Mucosa of descending colon (tissue), 3 donors: Measurements from ENCODE around the gene ATRX. TPM values are rescaled to one million over a fixed set of nuclear protein-coding genes. Genes with fewer than 3 reads are reported as not detected.
"Not testable (repeated sequence)": the region's sequence is repeated elsewhere in the genome, so short reads cannot be mapped to it uniquely, and the experiment has no call there.

ENCODE experiments used
- ATAC-seq: fragments of 200-7000 bp; cut with Tn5 transposase; one replicate; pipeline ENCODE4 v1.9.1; 2020; ENCODE audit warnings: mild to moderate bottlenecking, moderate library complexity
- DNase-seq, 3 donors: peaks; one replicate each; pipeline ENCODE4 v3.0.0-alpha.2; 2020
- H3K36me3 ChIP-seq: fragments of 200-600 bp; one replicate; pipeline ENCODE4 v1.8.0; 2021; ENCODE audit warnings: low read depth, mild to moderate bottlenecking
- H3K4me1 ChIP-seq: fragments of 200-600 bp; one replicate; pipeline ENCODE4 v1.8.0; 2021; ENCODE audit warnings: low read depth, mild to moderate bottlenecking
- H3K4me3 ChIP-seq: fragments of 200-600 bp; one replicate; pipeline ENCODE4 v1.8.0; 2021; ENCODE audit warnings: mild to moderate bottlenecking
- H3K9me3 ChIP-seq: fragments of 200-600 bp; one replicate; pipeline ENCODE4 v1.8.0; 2021; ENCODE audit warnings: mild to moderate bottlenecking
- CTCF ChIP-seq: fragments of 200-600 bp; IDR thresholded peaks from one replicate; pipeline ENCODE4 v1.8.0; 2022; ENCODE audit warnings: antibody characterized with exemption, mild to moderate bottlenecking
- intact Hi-C, 2 donors: fragments of 100-400 bp; cut with DNase I in 1 of 2; cut with micrococcal nuclease in 1 of 2; formaldehyde crosslinking; loops; one replicate each; pipeline versions ENCODE4 v1.11.0 to v1.11.1; 2022; cut with DNase I, micrococcal nuclease
- total RNA-seq, 3 donors: library from RNA; stranded (reverse); fragmentation: NEBNext Ultra II Directional in 2 of 3; extraction: Animal tissue kit (Norgen Biotek cat#: 25700) in 2 of 3; gene quantifications; one replicate each; pipeline versions ENCODE4 v1.2.1 to v1.2.4, GENCODE V29; 2021 to 2023
- donor health status: DM: no; HTN: no; CAD: no; lungs with moderate emphysema.
- donor health status: DM: no; HTN: no; CAD: no.
- donor health status: DM: no; HTN: yes; CAD: no.

The ATRX gene
- total RNA-seq, 3 donors from 2014 or later = 47.9 to 108 (median 64.1) TPM

- TF ChIP-seq CTCF = no peak
Measured at GRCh38 chrX:77502951-77503525, 283.0 kb downstream of the ATRX start.

GRCh38 chrX:77500164-77500563, 285.9 kb downstream of the ATRX start:
- ATAC-seq, DNase-seq, H3K9me3 ChIP-seq, H3K4me3 ChIP-seq, intact Hi-C loops, H3K4me1 ChIP-seq, H3K36me3 ChIP-seq: not testable (repeated sequence)

More at GRCh38 chrX:77502951-77503525, 283.0 kb downstream of the ATRX start:
- no peak for DNase-seq
- ATAC-seq = no peak
- Histone ChIP-seq H3K4me1 (no peaks in the 10 kb centered on the region), H3K4me3 (no peak overlapping the region), H3K36me3 (no peaks in the 10 kb centered on the region), H3K9me3 (no peaks in the 10 kb centered on the region)
- intact Hi-C loops = no loop called here

GRCh38 chrX:77493677-77494553, 292.1 kb downstream of the ATRX start:
- no peak for TF ChIP-seq CTCF
- ATAC-seq = no peak
- no peaks in the 10 kb centered on the region for H3K36me3 ChIP-seq
- no peak for DNase-seq
- H3K4me1 ChIP-seq = no peaks in the 10 kb centered on the region
- no peaks in the 10 kb centered on the region for H3K9me3 ChIP-seq
- intact Hi-C loops = no loop called here
- H3K4me3 ChIP-seq = no peak overlapping the region

GRCh38 chrX:77484045-77484444, 302.0 kb downstream of the ATRX start:
- no peak overlapping the region for H3K4me3 ChIP-seq
- no peaks in the 10 kb centered on the region for H3K36me3 ChIP-seq
- no peaks in the 10 kb centered on the region for H3K9me3 ChIP-seq
- no peaks in the 10 kb centered on the region for H3K4me1 ChIP-seq
- no peak for DNase-seq
- intact Hi-C loops = no loop called here
- no peak for ATAC-seq
- no peak for TF ChIP-seq CTCF

- intact Hi-C loops = no loop called here
- no peak for TF ChIP-seq CTCF
- Histone ChIP-seq H3K36me3 (no peaks in the 10 kb centered on the region), H3K4me1 (no peaks in the 10 kb centered on the region), H3K9me3 (no peaks in the 10 kb centered on the region), H3K4me3 (no peak overlapping the region)
- no peak for DNase-seq
- ATAC-seq = no peak
Measured at GRCh38 chrX:77455437-77455836, 330.6 kb downstream of the ATRX start.

Other genes with a start within 250 kb of the ATRX start
- gene MAGT1, start 109.2 kb upstream of the ATRX start, total RNA-seq = 10 to 100 TPM; 36.8 to 55.3 (median 43.3) TPM
- gene COX7B, start 113.3 kb upstream of the ATRX start, total RNA-seq = 100 to 1,000 TPM; 340 to 480 (median 472) TPM
- 10 to 100 TPM in 1 of 3 donors, 1 to 10 TPM in 2; 6.9 to 11.2 (median 9.7) TPM for gene ATP7A, start 124.5 kb upstream of the ATRX start, total RNA-seq
- gene PGAM4, start 183.4 kb upstream of the ATRX start, total RNA-seq = not detected